ENCODE results near the gene PBX1. TPM values are rescaled to one million over a fixed set of nuclear protein-coding genes. Genes with fewer than 3 reads are reported as not detected.

PBX1 gene
- total RNA-seq, 6 experiments from 2014 or later, result 3.1 to 7.9 (median 6.9) TPM

GRCh38 chr1:164659621-164660411 lies 100.8 kb downstream of the PBX1 start:
- intact Hi-C loops (cut with DNase I), result no loop called here
- Histone ChIP-seq H3K4me3 (no peak overlapping the region), H3K36me3 (no peaks in the 10 kb centered on the region), H3K4me1 (no peaks in the 10 kb centered on the region), H3K9me3 (no peaks in the 10 kb centered on the region), H3K27ac (no peak overlapping the region), H3K27me3 (no peaks in the 10 kb centered on the region)
- peak in 3 of 4 donors; percentile 30 to 62 (median 40) for ATAC-seq
- no peak for DNase-seq
- WGBS (ENCODE audit: insufficient coverage, low coverage, low lambda C conversion rate, missing lambda C conversion rate), result 63% methylated on average over 2 of the region's 4 CpGs
- TF ChIP-seq, protein P1, sequence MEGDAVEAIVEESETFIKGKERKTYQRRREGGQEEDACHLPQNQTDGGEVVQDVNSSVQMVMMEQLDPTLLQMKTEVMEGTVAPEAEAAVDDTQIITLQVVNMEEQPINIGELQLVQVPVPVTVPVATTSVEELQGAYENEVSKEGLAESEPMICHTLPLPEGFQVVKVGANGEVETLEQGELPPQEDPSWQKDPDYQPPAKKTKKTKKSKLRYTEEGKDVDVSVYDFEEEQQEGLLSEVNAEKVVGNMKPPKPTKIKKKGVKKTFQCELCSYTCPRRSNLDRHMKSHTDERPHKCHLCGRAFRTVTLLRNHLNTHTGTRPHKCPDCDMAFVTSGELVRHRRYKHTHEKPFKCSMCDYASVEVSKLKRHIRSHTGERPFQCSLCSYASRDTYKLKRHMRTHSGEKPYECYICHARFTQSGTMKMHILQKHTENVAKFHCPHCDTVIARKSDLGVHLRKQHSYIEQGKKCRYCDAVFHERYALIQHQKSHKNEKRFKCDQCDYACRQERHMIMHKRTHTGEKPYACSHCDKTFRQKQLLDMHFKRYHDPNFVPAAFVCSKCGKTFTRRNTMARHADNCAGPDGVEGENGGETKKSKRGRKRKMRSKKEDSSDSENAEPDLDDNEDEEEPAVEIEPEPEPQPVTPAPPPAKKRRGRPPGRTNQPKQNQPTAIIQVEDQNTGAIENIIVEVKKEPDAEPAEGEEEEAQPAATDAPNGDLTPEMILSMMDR (IDR thresholded peaks at IDR 0.05), result no peak
- TF ChIP-seq POLR2A (IDR thresholded peaks at IDR 0.05), result no peak

- Histone ChIP-seq H3K27me3 (no peaks in the 10 kb centered on the region), H3K9me3 (no peaks in the 10 kb centered on the region), H3K36me3 (no peaks in the 10 kb centered on the region), H3K4me3 (no peak overlapping the region), H3K4me1 (no peaks in the 10 kb centered on the region), H3K27ac (no peak overlapping the region)
- intact Hi-C loops (cut with DNase I), result no loop called here
- 30% methylated on average over 1 of the region's 2 CpGs for WGBS (ENCODE audit: insufficient coverage, low coverage, low lambda C conversion rate, missing lambda C conversion rate)
- ATAC-seq (peak; percentile 23 to 53 (median 42)), DNase-seq (no peak)
- TF ChIP-seq, protein P1 (IDR thresholded peaks at IDR 0.05), result no peak
- no peak for TF ChIP-seq POLR2A (IDR thresholded peaks at IDR 0.05)
These were observed 101.4 kb downstream of the PBX1 start for GRCh38 chr1:164660412-164660772.

GRCh38 chr1:164660775-164661174 lies 101.8 kb downstream of the PBX1 start:
- no peak overlapping the region for H3K4me3 ChIP-seq
- no peak overlapping the region for H3K27ac ChIP-seq
- no peaks in the 10 kb centered on the region for H3K27me3 ChIP-seq
- H3K4me1 ChIP-seq, result no peaks in the 10 kb centered on the region
- DNase-seq, result no peak
- H3K9me3 ChIP-seq, result no peaks in the 10 kb centered on the region
- no peak for TF ChIP-seq POLR2A (IDR thresholded peaks at IDR 0.05)
- TF ChIP-seq, protein P1 (IDR thresholded peaks at IDR 0.05), result no peak
- intact Hi-C loops (cut with DNase I), result no loop called here
- ATAC-seq, result no peak
- no peaks in the 10 kb centered on the region for H3K36me3 ChIP-seq

GRCh38 chr1:164662462-164662861 lies 103.5 kb downstream of the PBX1 start:
- 72% methylated on average over 4 of the region's 5 CpGs for WGBS (ENCODE audit: insufficient coverage, low coverage, low lambda C conversion rate, missing lambda C conversion rate)
- Histone ChIP-seq H3K27ac (no peak overlapping the region), H3K9me3 (no peaks in the 10 kb centered on the region), H3K27me3 (no peaks in the 10 kb centered on the region), H3K4me3 (no peak overlapping the region), H3K36me3 (no peaks in the 10 kb centered on the region), H3K4me1 (no peaks in the 10 kb centered on the region)
- ATAC-seq (no peak), DNase-seq (no peak)
- intact Hi-C loops (cut with DNase I), result no loop called here
- TF ChIP-seq, protein P1 (IDR thresholded peaks at IDR 0.05), result no peak
- no peak for TF ChIP-seq POLR2A (IDR thresholded peaks at IDR 0.05)

All from right lobe of liver (tissue), 6 donors.